ENCODE results near the gene FAM118B.

DNA sequence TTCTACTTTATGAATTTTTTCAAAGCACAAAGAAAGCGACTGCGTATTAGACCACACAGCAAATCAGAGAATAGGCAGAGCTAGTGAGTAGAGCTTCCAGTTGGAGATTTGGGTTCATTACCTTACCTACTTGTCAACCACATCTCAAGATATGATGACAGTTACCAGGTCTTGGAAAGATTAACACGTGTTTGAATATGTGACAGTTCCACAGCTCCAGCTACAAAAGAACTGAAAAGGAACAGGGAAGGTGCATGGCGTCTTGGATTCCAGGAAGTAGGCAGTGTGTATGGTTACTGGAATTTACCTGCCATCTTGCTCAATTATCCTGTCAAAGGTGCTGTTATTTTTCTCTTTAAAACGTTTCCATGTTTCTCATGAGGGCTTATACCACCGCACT, 76.7 kb downstream of the FAM118B start:
- TF ChIP-seq, protein P1, sequence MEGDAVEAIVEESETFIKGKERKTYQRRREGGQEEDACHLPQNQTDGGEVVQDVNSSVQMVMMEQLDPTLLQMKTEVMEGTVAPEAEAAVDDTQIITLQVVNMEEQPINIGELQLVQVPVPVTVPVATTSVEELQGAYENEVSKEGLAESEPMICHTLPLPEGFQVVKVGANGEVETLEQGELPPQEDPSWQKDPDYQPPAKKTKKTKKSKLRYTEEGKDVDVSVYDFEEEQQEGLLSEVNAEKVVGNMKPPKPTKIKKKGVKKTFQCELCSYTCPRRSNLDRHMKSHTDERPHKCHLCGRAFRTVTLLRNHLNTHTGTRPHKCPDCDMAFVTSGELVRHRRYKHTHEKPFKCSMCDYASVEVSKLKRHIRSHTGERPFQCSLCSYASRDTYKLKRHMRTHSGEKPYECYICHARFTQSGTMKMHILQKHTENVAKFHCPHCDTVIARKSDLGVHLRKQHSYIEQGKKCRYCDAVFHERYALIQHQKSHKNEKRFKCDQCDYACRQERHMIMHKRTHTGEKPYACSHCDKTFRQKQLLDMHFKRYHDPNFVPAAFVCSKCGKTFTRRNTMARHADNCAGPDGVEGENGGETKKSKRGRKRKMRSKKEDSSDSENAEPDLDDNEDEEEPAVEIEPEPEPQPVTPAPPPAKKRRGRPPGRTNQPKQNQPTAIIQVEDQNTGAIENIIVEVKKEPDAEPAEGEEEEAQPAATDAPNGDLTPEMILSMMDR (IDR thresholded peaks at IDR 0.05) = no peak
- no peak for TF ChIP-seq ZFX (IDR thresholded peaks at IDR 0.05; ENCODE audit: borderline replicate concordance)

Data from 22Rv1 (cell line).